Mammary epithelial cell (primary cell): ENCODE measurements around the gene KMT2B.

ENCODE experiments used
- CTCF ChIP-seq, 2 donors: IDR thresholded peaks in 1 of 2; conservative IDR thresholded peaks in 1 of 2; 2 replicates each; pipeline ENCODE4 v1.5.1; 2011 to 2012; ENCODE audit warnings: inconsistent platforms in 2 of 2, low read length in 2 of 2, mild to moderate bottlenecking in 2 of 2, control low read depth in 1 of 2, low read depth in 1 of 2; ENCODE audit not compliant: insufficient read depth in 1 of 2; ENCODE audit errors: extremely low read depth in 1 of 2
- EZH2 ChIP-seq: IDR thresholded peaks from 2 replicates; pipeline ENCODE4 v1.6.1; 2012; ENCODE audit warnings: low read length, inconsistent platforms, borderline replicate concordance

GRCh38 chr19:35702223-35703012 lies 15.4 kb upstream of the KMT2B start:
- TF ChIP-seq CTCF (conservative IDR thresholded peaks at IDR 0.05 in 1 of 2, IDR thresholded peaks at IDR 0.05 in 1 of 2; ENCODE audit: extremely low read depth in 1 of 2, insufficient read depth in 1 of 2, low read depth in 1 of 2, low read length in 2 of 2), result no peak
- TF ChIP-seq EZH2, result no peak
